Measurements from ENCODE around the gene CROCC.

Gene CROCC

DNA sequence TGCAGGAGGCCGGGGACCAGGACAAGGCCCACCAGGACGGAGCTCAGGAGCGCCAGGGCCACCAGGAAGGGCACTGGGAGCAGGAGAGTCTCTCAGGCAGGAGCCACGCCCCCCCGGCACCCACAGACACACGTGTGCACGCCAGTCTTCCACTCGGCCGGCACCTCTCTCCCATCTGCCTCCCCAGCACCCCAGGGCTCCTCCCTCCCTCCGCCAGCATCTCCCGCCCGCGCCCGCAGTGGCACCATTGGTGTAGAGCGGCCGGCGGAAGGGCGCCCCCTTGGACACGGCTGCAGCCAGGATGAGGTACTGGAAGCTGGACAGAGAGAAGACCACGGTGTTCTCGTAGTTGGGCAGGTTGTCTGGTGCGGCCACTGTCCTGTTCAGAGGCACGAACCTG is 64.8 kb downstream of the CROCC start:
- Mint-ChIP-seq H3K27me3 (peaks cover 9% of the 10 kb centered on the region), H3K9me3 (no peaks in the 10 kb centered on the region), H3K36me3 (ENCODE audit: low read depth) (peaks cover 4% of the 10 kb centered on the region), H3K27ac (no peak overlapping the region), H3K4me3 (no peak overlapping the region), H3K4me1 (no peaks in the 10 kb centered on the region)
- DNase-seq (no peak), ATAC-seq (no peak)

DNA sequence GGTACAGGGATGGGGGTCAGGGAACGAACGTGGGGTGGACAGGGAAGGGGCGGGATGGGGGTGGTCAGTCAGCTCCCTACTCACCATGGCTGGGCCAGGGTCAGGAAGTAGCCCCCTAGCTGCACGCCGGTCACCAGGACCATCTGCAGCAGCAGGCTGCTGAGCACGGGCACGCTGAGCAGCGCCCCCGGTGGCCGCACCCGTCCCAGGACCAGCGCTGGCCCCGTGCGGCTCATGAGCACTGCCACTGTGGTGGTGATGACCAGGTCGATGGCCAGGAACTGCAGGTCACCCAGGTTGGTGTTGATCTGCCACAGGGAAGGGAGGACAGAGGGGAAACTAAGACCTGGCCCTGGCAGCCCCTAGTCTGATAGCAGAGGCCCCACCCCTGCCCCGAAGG is 65.2 kb downstream of the CROCC start:
- Mint-ChIP-seq H3K4me1 (no peaks in the 10 kb centered on the region), H3K4me3 (no peak overlapping the region), H3K36me3 (ENCODE audit: low read depth) (peaks cover 4% of the 10 kb centered on the region), H3K27me3 (peaks cover 7% of the 10 kb centered on the region), H3K27ac (no peak overlapping the region), H3K9me3 (no peaks in the 10 kb centered on the region)
- DNase-seq (no peak), ATAC-seq (no peak)

DNA sequence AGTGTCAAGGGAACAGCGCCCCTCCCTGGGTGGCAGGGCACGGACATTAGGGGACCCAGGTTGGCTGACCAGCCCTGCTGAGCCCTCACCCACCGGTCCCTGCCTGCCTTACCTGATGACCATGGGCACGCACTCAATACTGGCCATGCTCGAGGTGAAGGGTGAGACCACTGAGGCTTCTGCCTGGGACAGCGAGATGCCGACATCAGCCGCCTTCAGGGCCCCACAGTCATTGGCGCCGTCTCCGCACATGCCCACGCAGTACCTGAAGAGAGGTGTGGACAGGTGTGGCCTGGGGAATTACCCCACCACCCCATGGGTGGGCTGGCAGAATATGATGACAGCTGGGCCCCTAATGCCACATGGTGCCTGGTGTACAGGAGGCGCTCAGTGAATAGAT is 66.5 kb downstream of the CROCC start:
- H3K4me3 Mint-ChIP-seq, result no peak overlapping the region
- no peaks in the 10 kb centered on the region for H3K9me3 Mint-ChIP-seq
- no peaks in the 10 kb centered on the region for H3K4me1 Mint-ChIP-seq
- ATAC-seq, result no peak
- H3K27me3 Mint-ChIP-seq, result peaks cover 1% of the 10 kb centered on the region
- peaks cover 4% of the 10 kb centered on the region for H3K36me3 Mint-ChIP-seq (ENCODE audit: low read depth)
- DNase-seq, result no peak
- H3K27ac Mint-ChIP-seq, result no peak overlapping the region

DNA sequence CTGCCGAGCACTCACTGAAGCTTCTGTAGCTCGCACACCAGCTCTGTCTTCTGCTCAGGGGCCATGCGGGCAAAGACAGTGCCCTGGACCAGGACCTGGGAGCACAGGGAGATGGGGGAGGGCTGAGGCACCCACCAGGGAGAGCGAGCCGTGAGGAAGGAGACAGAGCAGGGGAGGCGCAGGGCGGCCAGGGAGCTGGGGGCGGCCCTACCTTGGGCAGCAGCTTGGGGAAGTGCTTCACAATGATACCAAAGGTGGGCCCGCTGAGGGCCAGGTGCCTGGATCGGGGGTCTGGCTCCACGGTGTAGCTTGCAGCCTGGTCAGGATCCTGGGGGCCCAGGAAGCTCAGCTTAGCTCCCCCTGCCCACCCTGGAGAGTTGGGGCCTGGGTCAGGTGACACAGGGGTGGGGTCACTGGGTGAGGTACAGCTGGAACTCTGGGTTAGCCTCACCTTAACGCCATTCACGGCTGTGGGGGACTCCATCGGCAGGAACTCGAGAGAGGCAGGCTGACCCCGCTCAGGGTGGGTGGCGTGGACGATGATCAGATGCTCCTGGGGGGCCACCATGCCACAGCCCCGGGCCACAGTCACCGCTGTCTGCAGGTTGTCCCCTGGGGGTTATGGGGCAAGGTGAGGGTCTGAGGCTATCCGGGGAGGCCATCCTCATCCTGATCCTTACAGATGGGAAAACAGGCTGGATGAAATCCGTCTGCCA is 68.1 kb downstream of the CROCC start:
- Mint-ChIP-seq H3K27ac (no peak overlapping the region), H3K27me3 (no peaks in the 10 kb centered on the region), H3K4me3 (no peak overlapping the region), H3K9me3 (no peaks in the 10 kb centered on the region), H3K36me3 (ENCODE audit: low read depth) (peaks cover 5% of the 10 kb centered on the region), H3K4me1 (no peaks in the 10 kb centered on the region)
- peak; percentile 21 for ATAC-seq
- DNase-seq, result no peak

DNA sequence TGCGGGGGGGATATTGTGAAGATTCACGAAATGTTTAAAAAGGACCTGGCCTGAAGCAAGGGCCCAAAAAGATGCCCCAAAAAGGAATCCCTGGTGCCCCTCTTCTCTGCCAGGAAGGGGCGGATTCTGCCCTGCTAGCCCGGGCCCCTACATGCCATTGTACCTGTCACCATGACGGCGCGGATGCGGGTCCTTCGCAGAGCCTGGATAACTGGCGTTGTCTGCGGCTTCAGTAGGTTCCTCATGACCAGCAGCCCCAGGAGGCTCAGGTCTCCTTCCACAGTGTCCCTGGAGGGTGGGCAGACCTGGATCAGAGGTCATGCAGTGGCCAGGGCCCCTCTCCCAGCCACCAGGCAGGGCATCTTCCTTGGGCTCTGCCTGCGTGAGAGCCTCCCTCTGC is 69.8 kb downstream of the CROCC start:
- no peaks in the 10 kb centered on the region for H3K4me1 Mint-ChIP-seq
- H3K27me3 Mint-ChIP-seq, result no peaks in the 10 kb centered on the region
- no peaks in the 10 kb centered on the region for H3K9me3 Mint-ChIP-seq
- H3K36me3 Mint-ChIP-seq (ENCODE audit: low read depth), result peaks cover 4% of the 10 kb centered on the region
- no peak overlapping the region for H3K27ac Mint-ChIP-seq
- ATAC-seq (no peak), DNase-seq (no peak)
- no peak overlapping the region for H3K4me3 Mint-ChIP-seq

DNA sequence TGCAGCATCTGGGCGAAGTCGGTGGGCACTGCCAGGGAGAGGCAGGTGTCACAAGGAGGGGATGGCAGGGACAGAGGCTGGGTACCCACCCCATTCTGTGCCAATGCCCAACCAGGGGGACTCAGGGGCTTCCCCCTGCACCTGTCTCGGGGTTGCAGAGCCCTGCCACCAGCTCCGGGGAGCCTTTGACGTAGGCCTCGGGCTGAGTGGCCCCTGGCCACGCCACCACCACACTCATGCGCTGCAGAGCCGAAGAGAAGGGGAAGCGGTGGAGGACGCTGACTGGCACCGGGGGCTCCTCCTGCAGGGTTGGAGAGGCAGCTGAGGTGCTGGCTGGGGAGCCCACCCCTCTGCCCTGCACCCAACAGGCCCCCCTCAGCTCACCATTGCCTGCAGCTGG is 70.4 kb downstream of the CROCC start:
- ATAC-seq (no peak), DNase-seq (no peak)
- Mint-ChIP-seq H3K36me3 (ENCODE audit: low read depth) (peaks cover 4% of the 10 kb centered on the region), H3K27ac (no peak overlapping the region), H3K27me3 (no peaks in the 10 kb centered on the region), H3K4me1 (no peaks in the 10 kb centered on the region), H3K9me3 (no peaks in the 10 kb centered on the region), H3K4me3 (no peak overlapping the region)

DNA sequence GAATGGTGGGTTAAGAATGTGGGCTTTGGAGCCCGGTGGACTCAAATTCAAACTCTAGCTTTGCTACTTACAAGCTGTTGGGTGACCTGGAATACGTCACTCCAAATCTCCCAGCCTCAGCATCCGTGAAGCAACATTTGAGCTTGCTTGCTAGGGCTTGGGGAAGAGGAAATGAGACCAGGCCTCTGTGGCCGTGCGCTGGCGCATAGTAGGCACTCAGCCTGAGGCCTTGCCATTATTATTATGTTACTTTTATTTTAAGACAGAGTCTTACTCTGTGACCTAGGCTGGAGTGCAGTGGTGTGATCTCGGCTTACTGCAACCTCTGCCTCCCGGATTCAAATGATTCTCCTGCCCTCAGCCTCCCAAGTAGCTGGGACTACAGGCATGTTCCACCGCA is 70.9 kb downstream of the CROCC start:
- H3K4me3 Mint-ChIP-seq, result no peak overlapping the region
- ATAC-seq, result no peak
- no peak overlapping the region for H3K27ac Mint-ChIP-seq
- no peaks in the 10 kb centered on the region for H3K27me3 Mint-ChIP-seq
- no peaks in the 10 kb centered on the region for H3K9me3 Mint-ChIP-seq
- no peaks in the 10 kb centered on the region for H3K4me1 Mint-ChIP-seq
- DNase-seq, result no peak
- peaks cover 4% of the 10 kb centered on the region for H3K36me3 Mint-ChIP-seq (ENCODE audit: low read depth)

DNA sequence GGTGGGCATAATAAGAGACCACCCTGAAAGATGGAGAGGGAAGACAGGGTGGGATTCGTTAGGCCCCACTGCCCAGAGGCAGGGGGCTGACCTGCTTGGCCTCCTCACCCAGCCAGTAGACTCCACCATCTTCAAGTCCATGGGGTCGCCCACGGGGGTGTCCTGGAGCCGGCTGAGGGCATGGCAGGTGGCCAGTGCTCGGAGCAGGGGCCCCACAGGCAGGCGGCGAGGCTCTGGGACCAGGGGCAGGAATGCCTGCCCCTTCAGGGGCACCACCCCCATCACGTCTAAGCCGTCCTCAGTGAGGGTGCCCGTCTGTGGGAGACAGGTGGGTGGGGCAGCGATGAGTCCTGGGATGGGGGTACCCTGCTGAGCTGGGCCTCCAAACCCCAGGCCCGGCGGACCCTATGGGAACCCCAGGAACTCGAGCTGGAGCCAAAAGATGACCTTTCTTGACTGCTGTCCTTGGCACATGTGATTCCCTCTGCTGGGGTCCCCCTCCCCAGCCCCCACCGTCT is 71.8 kb downstream of the CROCC start:
- Mint-ChIP-seq H3K4me3 (no peak overlapping the region), H3K27me3 (no peaks in the 10 kb centered on the region), H3K4me1 (no peaks in the 10 kb centered on the region), H3K9me3 (no peaks in the 10 kb centered on the region), H3K36me3 (ENCODE audit: low read depth) (peaks cover 7% of the 10 kb centered on the region), H3K27ac (no peak overlapping the region)
- ATAC-seq, result no peak
- no peak for DNase-seq

DNA sequence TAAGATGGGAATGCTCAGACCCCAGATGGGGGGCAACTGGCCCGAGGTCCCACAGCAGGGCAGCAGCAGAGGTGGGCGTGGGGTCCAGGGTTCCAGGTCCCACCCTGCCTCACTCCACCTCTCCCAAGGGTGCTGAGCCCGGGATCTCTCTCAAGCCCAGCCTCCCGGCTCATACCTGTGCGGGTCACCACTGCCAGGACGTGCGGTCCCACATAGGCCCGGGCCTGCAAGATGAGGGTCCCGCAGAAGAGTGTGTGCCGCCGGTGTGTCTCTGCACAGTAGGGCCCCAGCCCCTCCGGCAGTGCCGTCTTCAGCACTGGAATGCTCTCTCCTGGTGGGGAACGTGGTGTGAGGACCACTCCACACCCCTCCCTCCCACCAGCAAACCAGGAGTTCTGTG is 75.1 kb downstream of the CROCC start:
- no peak for ATAC-seq
- no peaks in the 10 kb centered on the region for H3K9me3 Mint-ChIP-seq
- H3K27me3 Mint-ChIP-seq, result no peaks in the 10 kb centered on the region
- no peak for DNase-seq
- H3K27ac Mint-ChIP-seq, result no peak overlapping the region
- H3K4me3 Mint-ChIP-seq, result no peak overlapping the region
- peaks cover 10% of the 10 kb centered on the region for H3K36me3 Mint-ChIP-seq (ENCODE audit: low read depth)
- H3K4me1 Mint-ChIP-seq, result no peaks in the 10 kb centered on the region

DNA sequence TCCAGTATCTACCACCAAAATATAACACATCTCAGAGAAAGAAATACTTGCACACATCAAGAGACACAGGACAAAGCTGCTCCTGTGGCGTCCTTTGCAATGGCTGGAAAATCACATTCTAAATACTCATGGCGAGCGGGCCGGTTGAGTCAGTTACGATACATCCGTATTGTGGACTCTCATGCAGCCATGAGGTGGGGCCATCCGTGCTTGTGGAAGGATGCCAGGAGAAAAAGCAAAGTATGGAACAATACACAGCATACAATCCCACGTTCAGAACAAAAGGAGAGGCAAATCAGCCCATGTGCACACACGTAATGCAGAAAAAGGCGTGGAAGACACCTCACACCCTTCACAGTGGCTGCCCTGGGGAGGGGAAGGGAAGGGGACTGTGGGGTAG is 76.9 kb downstream of the CROCC start:
- peaks cover 12% of the 10 kb centered on the region for H3K36me3 Mint-ChIP-seq (ENCODE audit: low read depth)

DNA sequence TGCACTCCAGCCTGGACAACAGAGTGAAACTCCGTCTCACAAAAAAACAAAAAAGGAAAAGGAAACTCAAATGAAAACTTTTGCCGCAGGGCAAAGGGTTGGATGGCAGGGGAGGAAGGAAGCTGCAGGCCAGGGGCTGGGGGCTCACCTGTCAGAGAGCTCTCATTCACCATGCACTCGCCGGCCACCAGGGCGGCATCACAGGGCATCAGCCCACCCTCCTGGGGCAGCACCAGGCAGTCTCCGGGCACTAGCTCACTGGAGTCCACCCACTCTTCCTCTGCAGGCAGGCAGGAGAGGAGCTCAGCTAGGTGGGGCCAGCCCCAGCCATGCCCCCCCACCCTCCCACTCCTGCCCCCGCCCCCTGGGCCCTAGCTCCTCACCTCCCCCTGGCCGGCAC is 78.1 kb downstream of the CROCC start:
- Mint-ChIP-seq H3K27me3 (no peaks in the 10 kb centered on the region), H3K36me3 (ENCODE audit: low read depth) (peaks cover 18% of the 10 kb centered on the region), H3K4me1 (no peaks in the 10 kb centered on the region)

More for the DNA sequence above, 76.9 kb downstream of the CROCC start:
- ATAC-seq, result no peak
- H3K9me3 Mint-ChIP-seq, result no peaks in the 10 kb centered on the region
- no peak overlapping the region for H3K4me3 Mint-ChIP-seq
- H3K27ac Mint-ChIP-seq, result no peak overlapping the region
- no peaks in the 10 kb centered on the region for H3K27me3 Mint-ChIP-seq
- no peak for DNase-seq
- no peaks in the 10 kb centered on the region for H3K4me1 Mint-ChIP-seq

DNA sequence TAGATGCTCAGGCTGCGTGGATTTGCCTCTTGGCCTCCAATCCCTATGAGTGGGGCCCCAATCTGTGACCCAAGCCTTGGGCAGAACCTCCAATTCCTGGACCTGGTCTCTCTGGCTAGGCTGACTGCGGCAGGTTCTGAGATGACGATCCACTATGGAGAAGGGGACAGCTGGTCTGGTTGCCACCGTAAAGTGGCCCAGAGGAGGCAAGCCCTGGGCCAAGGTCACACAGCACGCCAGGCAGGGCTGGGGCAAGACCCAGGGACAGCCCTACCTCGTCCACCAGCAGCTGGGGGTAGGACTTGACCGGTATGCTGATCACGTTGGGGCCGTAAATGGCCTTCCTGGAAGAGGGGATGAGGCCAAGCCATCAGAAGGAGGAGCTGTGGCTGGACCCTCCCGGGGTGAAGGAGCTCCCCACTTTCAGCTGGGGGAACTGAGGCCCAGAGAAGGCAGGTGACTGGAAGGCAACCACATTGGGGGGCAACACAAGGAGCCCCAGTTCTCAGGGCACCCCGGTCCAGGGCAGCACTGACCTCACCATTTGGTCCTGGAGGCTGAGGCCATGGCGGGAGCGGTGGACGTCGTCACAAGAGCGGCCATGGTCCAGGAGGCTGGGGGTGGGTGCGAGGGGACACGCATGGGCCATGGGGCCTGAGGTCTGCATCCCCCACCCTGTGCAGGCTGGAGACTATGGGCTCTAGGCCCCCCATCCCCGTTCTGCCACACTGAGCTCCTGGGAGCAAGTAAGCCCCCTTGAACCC is 80.2 kb downstream of the CROCC start:
- DNase-seq, result no peak
- no peak for ATAC-seq
- H3K4me3 Mint-ChIP-seq, result no peak overlapping the region
- H3K27ac Mint-ChIP-seq, result no peak overlapping the region
- H3K9me3 Mint-ChIP-seq, result no peaks in the 10 kb centered on the region
- H3K27me3 Mint-ChIP-seq, result no peaks in the 10 kb centered on the region
- H3K4me1 Mint-ChIP-seq, result no peaks in the 10 kb centered on the region
- peaks cover 15% of the 10 kb centered on the region for H3K36me3 Mint-ChIP-seq (ENCODE audit: low read depth)

More for the DNA sequence above, 78.1 kb downstream of the CROCC start:
- no peak for DNase-seq
- Mint-ChIP-seq H3K9me3 (no peaks in the 10 kb centered on the region), H3K27ac (no peak overlapping the region), H3K4me3 (no peak overlapping the region)
- no peak for ATAC-seq

DNA sequence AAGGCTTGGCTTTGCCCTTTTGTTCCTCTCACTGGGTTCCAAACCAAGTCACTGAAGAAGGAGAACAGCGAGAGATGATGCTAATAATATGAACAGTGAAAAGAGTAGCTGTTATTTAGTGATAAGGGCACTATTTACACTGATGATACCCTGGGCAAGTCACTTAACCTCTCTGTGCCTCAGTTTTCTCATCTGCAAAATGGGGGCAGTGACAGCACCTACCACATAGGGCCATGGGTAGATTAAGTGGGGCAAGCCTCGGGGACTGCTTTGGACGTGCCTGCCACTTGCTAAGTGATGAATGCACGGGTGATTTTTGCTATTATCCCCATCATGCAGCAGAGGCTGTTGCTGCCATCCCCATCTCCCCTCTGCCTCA is 80.8 kb downstream of the CROCC start:
- H3K36me3 Mint-ChIP-seq (ENCODE audit: low read depth), result peaks cover 15% of the 10 kb centered on the region
- ATAC-seq, result no peak
- H3K27ac Mint-ChIP-seq, result no peak overlapping the region
- no peak for DNase-seq
- no peaks in the 10 kb centered on the region for H3K9me3 Mint-ChIP-seq
- H3K4me1 Mint-ChIP-seq, result no peaks in the 10 kb centered on the region
- no peaks in the 10 kb centered on the region for H3K27me3 Mint-ChIP-seq
- no peak overlapping the region for H3K4me3 Mint-ChIP-seq

DNA sequence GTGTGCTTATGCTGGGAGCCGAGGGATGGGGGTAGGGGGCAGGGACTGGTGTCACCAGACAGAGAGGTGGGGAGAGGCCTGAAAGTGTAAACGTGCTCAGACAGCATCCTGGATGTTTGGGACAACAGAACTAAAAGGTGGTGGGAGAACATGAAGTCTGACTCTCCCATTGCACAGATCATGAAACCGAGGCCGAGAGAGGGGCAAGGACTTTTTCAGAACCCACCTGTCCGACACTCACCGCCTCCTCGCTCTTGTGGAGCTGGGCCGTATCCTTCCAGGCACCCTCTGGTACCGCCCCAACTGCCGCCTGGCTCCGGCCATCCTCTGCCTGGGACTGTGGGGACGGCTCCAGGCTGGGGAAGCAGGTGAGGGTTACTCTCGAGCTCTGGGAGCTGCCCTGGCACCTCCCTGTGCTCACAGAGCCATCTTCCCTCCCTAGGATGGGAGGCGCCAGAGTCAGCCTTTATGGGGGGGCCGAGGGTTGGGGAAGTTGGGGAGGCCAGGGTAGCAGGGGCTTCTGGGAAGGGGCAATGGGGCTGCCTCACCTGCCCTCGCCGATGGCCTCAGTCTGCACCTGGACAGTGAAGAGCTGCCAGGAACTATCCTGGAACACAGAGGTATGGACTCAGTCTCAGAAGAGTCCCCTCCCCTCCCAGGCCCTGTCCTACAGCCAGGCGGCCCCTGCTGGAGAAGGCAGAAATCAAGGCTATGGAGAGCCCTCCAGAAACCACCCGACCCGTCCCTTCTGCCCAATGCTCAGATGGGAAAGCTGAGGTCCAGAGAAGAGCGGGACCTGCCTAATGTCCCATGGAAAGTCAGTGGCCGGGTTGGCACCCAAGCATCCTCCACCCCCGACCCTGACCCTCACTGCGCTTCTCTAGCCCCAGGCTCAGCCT is 83.0 kb downstream of the CROCC start:
- Mint-ChIP-seq H3K4me1 (peaks cover 4% of the 10 kb centered on the region), H3K27ac (no peak overlapping the region), H3K4me3 (no peak overlapping the region), H3K36me3 (ENCODE audit: low read depth) (peaks cover 10% of the 10 kb centered on the region), H3K27me3 (no peaks in the 10 kb centered on the region), H3K9me3 (no peaks in the 10 kb centered on the region)
- no peak for ATAC-seq
- no peak for DNase-seq
